ENCODE data around the gene STYX. TPM values are rescaled to one million over a fixed set of nuclear protein-coding genes. Genes with fewer than 3 reads are reported as not detected.

The STYX gene
- total and polyA plus RNA-seq, 10 of the 15 experiments (the other 5 are each of a cell fraction or from before 2014, with no cell fraction given) = 5.0 to 15.3 (median 9.5) TPM

- in situ Hi-C loops (cut with MboI) = no loop called here
- CTCF ChIA-PET = interaction anchor here (0.7 to 2.0 kb wide), 3 partner anchors 10 to 151 kb away, joined by 3 to 5 read pairs (median 4); partner anchors contain the start of genes GPR137C and TXNDC16
- Histone ChIP-seq H3K4me1 (ENCODE audit: control insufficient read depth, insufficient read depth, low read length) (peaks cover 12% of the 10 kb centered on the region; the same call in 1 of the 2 replicates), H3K4me2 (ENCODE audit: control insufficient read depth, insufficient read depth) (peak overlapping the region; percentile 11; the same call in 1 of the 2 replicates), H4K20me1 (ENCODE audit: control insufficient read depth, insufficient read depth) (no peaks in the 10 kb centered on the region), H3K9me3 (replicated peaks; ENCODE audit: control insufficient read depth, insufficient read depth, low read length) (no peaks in the 10 kb centered on the region), H3K36me3 (ENCODE audit: control insufficient read depth in 2 of 2, insufficient read depth in 2 of 2, low read length in 1 of 2) (no peaks in the 10 kb centered on the region), H3K27ac (ENCODE audit: control insufficient read depth, insufficient read depth) (peak overlapping the region; percentile 56; the same call in 1 of the 2 replicates), H2AFZ (ENCODE audit: control insufficient read depth, low read depth, low read length) (peak overlapping the region; percentile 86), H3K79me2 (ENCODE audit: control insufficient read depth, insufficient read depth, low read length) (no peaks in the 10 kb centered on the region; the same call in 1 of the 2 replicates), H3K4me3 (no peak overlapping the region), H3K27me3 (replicated peaks in 1 of 2; ENCODE audit: control insufficient read depth in 2 of 2, insufficient read depth in 2 of 2, low read length in 1 of 2) (no peaks in the 10 kb centered on the region), H3K9ac (ENCODE audit: control insufficient read depth, insufficient read depth, low read length) (no peak overlapping the region)
- POLR2A ChIA-PET = interaction anchor here (0.7 kb wide), 1 partner anchor 330 kb away, joined by 3 read pairs; no protein-coding TSS in a partner anchor
- ATAC-seq (peak; percentile 55), FAIRE-seq (no peak), DNase-seq (ENCODE audit: low read depth, low spot score) (no peak)
- BruUV-seq (replicated peaks) = no TSS peak
- 30% methylated on average over 3 of the region's 3 CpGs for WGBS (ENCODE audit: insufficient coverage, insufficient replicate concordance, low lambda C conversion rate, missing lambda C conversion rate)
- SMC1A ChIA-PET (ENCODE audit: uncharacterized antibody, unreplicated experiment) = interaction anchor here (0.7 to 1.5 kb wide), 3 partner anchors 17 to 376 kb away, joined by 3 to 5 read pairs (median 3); no protein-coding TSS in a partner anchor
- RAD21 ChIA-PET (ENCODE audit: unreplicated experiment) = interaction anchor here (1.0 kb wide), 1 partner anchor 41 kb away, joined by 3 read pairs; no protein-coding TSS in a partner anchor
- intact Hi-C loops (cut with micrococcal nuclease; ENCODE audit: unreplicated experiment) = no loop called here
- no peak for TF ChIP-seq BCL11A (IDR thresholded peaks at IDR 0.05; ENCODE audit: low read depth, low read length)
- no peak for TF ChIP-seq ZNF274 (IDR thresholded peaks at IDR 0.05; ENCODE audit: insufficient read depth, insufficient read length)
- peak; percentile 92 for TF ChIP-seq ZNF592 (IDR thresholded peaks at IDR 0.05)
- TF ChIP-seq ZNF687 (IDR thresholded peaks at IDR 0.05) = peak; percentile 69; the same call in 1 of the 2 replicates
- TF ChIP-seq NRF1 (conservative IDR thresholded peaks at IDR 0.05; ENCODE audit: low read depth, low read length) = no peak
- TF ChIP-seq SMAD1 (IDR thresholded peaks at IDR 0.05; ENCODE audit: low read depth, partially characterized antibody) = no peak
- TF ChIP-seq CUX1 (IDR thresholded peaks at IDR 0.05; ENCODE audit: insufficient replicate concordance, low read depth, low read length) = no peak
- no peak for TF ChIP-seq TAF1 (IDR thresholded peaks at IDR 0.05; ENCODE audit: borderline replicate concordance, low read depth, low read length)
- no peak for TF ChIP-seq WRNIP1 (IDR thresholded peaks at IDR 0.05; ENCODE audit: borderline replicate concordance, low read depth, low read length)
Observed at GRCh38 chr14:52701223-52701622, 28.7 kb upstream of the STYX start.

All from GM12878 (cell line).